ENCODE data around the gene CHRNE.

GRCh38 chr17:4919511-4920047, 16.7 kb upstream of the CHRNE start:
- no peak for TF ChIP-seq EGR1 (IDR thresholded peaks at IDR 0.05)
- TF ChIP-seq YY1 (IDR thresholded peaks at IDR 0.05; ENCODE audit: low read depth): no peak

Measured in Ishikawa (cell line).